DMS53 treated with DMSO at 0.1 percent for 48 hours (cell line): Measurements from ENCODE around the gene ACIN1.
"Not testable (repeated sequence)": the region's sequence is repeated elsewhere in the genome, so short reads cannot be mapped to it uniquely, and the experiment has no call there.

Experiments
- DNase-seq: peaks from one replicate; lab custom pipeline; 2025; ENCODE audit not compliant: unreplicated experiment; lab: John Stamatoyannopoulos, UW

ACIN1 gene

DNA sequence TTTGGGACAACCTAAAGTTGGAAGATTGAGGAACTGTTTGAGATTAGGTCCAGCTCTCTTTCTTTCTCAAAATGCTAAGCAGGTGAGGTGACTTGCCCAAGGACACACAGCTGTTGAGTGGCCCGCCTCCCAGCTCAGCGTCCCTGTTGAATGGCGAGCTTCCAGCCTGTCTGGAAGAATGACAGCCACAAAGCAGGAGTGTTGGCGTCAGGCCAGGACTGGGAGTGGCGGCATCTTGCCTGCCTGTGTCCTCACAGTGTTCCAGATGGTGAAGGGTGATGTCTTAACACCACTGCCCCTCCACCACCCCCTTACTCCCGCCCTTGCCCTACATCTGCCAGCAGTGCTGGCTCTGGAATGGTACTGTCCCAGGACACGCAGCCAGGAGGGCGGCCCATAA lies 28.5 kb upstream of the ACIN1 start:
- no peak for DNase-seq

DNA sequence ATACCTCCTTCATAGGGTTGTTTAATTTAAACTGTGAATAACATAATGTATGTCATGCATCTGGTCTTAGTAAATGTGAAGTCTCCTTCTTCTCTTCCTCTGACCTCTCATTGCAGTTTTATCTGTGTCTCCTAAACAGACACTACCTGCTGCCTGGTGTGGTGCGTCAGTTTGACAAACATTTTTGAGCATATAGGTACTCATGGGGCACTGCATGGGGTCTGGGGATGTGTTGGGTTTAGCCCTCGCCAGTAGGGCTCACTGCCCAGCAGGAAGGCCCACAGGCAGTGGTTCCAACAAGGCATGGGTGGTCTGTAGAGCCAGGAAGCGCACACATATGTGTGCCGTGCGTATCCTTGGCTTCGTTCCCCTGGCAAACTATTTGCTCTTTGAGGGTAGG lies 27.1 kb upstream of the ACIN1 start:
- no peak for DNase-seq

DNA sequence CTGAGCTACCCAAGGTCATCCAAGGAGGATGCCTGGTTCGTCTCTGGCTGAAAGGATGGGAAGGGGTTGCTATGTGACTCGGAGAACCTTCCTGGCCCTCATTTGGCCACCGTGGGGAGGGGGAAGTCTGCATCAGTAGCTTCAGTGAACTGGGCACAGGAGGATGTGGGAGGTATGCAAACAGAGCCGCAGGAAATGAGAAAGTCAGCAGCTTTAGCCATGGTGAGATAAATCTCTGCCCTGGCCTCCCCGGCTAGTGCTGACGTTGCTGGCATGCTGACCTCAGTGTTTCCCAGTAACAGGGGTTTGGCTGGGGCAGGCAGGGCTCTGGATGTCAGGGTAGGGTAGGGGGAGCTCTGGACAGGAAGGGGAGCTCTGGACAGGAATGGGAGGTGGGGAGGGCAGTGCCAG lies 26.4 kb upstream of the ACIN1 start:
- DNase-seq, result no peak

DNA sequence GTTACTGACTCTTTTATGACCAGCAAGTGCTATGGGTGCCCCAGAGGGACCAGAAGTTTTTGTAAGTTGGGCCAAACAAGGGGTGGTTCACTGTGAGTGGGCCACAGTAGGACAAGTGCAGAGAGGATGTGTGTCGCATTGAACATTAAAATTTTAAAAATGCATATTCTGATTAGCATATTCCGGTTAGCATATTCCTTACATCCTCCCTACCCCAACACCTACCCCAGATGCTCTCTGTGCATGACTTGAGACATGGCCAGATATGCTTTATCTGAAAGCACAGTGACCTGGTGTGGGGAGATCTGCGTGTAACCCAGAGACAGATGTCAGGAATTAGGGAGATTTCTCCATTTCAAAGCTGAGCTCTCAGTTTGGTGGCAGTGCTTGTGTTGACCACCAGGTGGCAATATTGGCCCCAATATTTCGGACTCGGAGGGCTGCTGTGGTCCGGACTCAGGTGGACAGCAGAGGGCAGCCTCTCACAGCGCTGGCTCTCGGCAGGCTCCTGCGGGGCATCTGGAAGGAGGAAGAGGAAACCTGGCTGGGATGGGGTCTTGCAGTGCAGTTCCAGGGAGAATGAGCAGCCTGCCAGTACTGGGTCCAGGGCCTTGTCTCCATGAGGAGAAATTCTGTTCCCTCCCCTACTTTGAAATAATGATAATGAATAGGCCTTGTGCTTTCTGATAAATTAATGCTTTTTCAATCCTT lies 25.8 kb upstream of the ACIN1 start:
- peak; percentile 51 for DNase-seq

DNA sequence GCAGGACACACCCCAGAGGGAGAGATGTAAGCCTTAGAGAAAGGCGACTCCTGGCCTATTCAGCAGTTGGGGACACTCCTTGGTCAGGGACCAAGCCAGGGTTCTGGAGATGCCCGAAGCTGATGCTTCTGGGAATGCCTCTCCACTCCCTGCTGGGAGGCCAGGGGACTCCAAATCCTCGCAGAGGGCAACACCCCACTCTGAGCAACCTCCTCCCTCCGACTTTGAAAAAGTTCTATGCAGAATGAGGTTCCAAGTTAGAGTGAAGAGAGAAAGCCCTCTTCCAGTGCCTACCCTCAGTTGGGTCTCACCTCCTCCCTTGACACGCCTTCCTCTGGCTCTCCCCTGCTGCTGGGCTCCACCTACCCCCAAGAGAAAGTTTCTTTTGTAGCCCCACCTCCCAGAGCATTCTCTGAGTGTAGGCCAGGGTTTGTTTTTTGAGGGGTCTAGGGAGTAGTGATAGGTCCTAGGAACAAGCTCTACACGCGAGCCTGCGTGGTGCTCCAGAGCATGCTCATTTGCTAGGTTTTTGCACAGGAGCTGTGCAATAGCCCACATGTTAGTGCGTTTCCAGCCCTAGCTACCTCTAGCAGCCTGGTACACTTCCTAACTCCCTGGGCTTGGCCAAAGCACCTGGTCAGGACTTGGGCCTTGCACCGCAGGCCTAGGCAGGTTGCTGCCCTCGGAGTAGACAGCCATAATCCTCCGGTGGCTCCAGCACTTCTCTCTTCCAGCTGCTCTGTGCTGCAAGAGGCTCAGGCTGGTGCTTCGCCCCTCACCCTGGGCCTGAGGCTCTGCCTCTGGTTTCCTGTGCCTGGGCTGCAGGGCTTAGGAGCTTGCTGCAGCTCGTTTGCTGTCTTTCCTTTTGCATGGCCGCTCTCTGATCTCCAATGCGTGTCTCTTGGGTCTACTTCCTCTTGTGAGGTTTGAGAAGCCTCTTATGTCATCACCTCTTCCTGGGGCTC lies 24.7 kb upstream of the ACIN1 start:
- DNase-seq, result no peak

DNA sequence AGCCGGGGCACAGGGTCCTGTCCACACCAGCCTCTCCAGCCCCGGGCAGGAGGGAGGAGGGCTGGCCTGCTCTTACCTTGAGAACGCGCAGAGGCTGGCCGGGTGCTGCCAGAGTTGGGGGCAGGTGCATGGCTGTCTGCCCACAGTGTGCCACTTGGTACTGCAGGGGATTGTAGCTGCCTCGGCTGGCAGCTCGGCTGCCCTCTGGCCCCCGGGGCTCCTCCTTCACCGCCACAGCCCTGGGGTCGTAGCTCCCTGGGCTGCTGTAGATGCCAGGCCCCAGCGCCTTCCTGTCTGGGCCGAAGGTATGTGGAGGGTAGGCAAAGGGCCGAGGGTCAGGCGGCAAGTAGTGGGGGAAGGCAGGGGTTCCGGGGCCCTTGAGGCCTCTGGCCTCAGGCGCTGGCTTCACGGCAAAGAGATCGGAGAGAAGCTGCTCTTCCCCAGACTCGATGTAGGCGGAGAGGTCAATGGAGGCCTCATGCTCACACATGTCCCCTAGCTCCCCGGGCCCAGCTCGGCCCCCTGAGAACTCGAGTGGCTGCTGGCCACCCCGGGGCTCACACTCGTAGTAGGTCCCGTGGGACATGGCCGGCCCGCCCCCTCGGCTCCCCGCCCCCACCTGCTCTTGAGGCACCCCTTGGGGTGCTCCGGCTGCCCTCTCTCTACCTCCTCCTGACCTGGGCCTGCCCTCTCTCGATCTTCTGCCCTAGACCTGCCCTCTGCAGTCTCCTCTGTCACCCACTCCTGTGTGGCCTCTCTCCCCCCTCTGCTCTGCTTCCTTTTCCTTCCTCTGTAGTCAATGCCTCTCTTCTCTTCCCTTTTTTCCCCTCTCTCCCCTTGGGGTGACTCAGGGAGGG lies 23.8 kb upstream of the ACIN1 start, which contains the start of gene CEBPE:
Gene CEBPE (minus strand): TSS at position 750 of the 857 bp plus-strand sequence. CDS start 164 bp downstream, at position 586.
- no peak for DNase-seq

DNA sequence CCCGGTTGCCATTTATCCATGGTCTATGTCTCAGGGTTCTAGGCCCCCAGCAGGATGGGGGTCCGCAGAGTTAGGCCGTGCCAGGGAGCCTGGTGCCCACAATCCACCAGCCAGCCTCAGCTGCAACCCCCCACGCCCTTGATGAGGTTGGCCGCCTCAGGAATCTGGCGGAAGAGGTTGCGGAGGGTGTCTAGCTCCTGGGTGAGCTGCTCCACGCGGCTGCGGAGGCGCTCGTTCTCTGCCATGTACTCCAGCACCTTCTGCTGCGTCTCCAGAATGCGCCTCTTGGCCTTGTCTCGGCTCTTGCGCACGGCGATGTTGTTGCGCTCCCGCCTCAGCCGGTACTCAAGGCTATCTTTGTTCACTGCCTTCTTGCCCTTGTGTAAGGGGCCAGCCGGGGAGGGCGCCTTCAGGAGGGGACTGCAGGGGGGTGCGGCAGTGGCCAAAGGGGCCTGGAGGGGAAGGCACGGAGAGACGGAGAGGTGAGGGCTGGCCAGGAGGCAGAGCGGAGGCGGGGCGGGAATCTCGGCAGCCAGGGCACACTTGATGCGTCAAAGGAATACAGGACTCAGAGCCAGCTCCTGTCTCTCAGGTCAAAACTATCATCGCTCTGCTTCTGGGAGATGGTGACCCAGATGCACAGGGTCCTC lies 22.6 kb upstream of the ACIN1 start:
- DNase-seq, result no peak

DNA sequence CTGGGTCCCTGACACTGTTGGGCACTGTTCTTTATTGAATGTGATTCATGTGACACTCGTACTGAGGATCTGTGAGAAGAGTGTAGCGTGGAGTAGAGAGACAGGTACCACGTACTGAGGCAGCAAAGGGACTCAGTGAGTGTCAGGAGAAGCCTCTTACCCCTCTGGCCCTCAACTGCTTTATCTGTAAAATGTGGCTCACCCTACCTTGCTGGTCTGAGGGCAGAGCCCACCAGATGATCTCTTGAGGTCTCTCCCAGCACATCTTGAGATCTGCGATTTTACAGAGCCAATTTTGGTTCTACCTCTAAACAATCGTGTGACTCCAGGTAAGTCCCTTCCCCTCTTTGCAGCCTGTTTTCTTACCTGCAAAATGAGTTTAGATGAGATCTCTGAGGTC lies 21.0 kb upstream of the ACIN1 start:
- DNase-seq, result no peak

DNA sequence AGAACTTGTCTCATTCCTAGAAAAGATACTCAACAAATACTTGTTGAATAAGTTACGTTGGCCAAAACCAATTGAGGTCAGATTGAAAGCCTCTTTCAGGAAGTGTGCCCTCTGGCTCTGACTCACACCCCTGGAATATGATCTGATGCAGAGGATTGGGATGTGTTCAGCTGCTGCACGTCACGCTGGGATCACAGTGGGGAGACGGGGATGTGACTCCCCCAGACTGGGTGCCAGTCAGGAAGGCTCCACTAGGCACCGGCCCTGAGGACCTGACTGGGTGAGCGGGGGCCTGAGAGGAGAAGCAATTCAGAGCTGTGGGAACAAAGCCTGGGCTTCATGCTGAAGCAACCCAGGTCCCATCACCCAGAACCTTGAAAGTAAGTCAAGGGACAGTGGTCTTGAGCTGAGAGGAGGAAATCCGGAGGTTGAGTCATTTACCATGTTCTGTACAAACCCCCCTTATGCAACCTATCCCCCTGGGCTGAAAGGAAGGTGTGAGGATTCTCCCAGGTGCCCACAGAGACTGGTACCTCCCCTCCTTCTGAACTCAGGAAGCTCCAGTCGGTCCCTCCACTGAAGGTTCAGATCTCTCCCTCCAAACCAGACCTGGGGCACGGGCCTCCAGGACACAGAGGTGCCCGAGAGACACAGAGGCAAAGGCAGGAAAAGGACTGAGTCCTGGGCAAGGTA lies 20.2 kb upstream of the ACIN1 start:
- DNase-seq, result no peak

DNA sequence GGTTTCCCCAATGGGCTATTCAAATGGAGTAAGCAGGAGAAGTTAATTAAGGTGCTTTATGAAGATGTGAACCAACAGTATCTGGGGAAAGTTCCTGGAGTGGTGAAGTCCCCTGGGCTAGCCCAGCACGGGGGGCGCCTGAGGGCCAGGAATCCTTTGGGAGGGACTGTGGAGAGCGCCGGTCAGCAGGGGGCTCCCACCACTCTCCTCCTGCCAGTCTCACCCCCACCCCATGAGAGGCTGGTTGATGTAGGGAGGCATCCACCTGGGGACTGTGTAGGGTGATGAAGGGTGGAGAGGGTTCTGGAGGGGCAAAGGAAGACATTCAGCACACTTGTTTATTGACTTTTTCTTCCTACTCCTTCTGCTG lies 19.7 kb upstream of the ACIN1 start:
- no peak for DNase-seq

DNA sequence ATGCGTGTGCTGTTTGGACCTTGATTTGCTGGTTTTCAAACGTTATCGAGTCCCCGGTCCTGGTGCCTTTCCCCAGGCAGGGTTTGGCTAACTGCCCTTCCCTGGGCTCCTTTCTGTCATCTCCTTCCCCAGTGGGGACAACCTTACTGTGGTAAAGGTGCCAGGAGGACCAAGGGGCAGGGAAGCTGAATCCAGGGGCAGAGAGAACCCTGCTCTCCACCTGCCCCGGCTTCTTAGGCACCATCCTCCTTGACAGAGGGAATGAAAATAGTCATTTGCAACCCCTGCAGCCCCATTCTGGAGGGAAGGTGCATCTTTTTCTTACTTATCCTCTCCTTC lies 19.2 kb upstream of the ACIN1 start:
- no peak for DNase-seq

DNA sequence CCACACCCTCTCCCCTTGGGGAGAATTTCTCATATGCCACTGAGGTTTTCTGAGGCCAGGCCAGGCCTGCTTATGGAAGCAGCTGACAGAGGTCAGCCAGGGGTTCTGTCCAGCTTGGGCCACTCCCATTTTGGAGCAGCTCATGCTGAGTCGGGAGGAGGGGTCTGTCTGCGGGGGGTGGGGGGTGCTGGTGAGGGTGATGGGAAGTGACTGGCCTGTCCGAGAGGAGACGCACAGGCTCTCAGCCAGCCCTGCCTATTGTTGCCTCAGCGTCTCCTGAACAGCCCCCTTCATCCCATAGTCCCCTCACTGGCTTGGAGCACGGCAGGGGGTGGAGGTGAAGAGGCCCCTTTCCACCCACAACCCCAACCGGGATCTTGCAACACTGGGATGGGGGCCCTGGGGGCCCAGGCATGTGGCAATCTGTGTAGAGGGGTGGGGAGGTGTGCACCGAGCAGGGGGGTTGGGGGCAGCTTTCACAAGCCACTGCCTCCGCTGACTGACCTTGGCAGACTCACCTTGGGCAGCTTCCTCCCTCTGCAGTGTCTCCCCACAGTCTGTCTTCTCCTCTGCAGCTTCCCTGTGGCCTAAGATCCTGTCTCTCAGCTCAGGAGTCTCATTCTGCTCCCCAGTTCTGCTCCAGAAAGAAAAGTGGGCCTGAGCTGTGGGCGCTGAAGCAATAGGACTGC lies 18.6 kb upstream of the ACIN1 start:
- no peak for DNase-seq

DNA sequence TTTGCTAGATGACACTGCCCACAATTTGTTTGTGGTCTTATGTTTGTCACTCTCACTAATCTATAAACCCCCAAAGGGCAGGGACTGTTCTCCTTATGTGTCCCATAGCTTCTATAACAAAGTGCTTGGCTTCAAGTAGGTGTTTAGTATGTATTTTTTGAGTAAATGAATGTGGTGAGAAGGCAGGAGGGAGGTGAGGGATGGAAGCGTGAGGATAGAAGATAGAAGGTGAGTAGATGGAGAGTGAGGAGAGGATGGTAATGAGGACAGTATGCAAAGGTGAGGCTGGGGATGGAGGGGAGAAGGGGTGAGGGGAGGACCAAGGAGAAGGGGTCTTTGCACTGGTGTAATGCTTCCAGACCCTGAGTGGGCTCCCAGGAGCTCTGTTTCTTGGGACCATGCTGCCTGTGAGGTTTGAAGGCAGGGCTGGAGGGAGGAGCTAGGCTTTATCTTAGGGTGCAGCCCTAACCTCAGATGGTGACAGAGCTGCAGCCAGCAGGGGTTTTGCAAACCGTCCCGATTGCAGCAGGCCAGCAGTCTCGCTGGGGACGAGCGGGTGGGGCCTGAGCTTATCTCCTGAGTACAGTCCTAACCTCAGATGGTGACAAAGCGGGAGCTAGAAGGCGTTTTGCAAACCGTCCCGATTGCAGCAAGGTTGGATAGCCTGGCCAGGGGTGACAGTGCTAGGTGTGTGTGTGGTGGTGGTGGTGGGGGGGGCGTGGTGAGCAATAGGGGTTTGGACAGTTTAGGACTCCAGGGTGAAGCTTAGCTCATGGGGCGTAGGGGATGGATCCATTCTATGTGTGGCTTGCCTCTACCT lies 17.6 kb upstream of the ACIN1 start:
- DNase-seq, result no peak

DNA sequence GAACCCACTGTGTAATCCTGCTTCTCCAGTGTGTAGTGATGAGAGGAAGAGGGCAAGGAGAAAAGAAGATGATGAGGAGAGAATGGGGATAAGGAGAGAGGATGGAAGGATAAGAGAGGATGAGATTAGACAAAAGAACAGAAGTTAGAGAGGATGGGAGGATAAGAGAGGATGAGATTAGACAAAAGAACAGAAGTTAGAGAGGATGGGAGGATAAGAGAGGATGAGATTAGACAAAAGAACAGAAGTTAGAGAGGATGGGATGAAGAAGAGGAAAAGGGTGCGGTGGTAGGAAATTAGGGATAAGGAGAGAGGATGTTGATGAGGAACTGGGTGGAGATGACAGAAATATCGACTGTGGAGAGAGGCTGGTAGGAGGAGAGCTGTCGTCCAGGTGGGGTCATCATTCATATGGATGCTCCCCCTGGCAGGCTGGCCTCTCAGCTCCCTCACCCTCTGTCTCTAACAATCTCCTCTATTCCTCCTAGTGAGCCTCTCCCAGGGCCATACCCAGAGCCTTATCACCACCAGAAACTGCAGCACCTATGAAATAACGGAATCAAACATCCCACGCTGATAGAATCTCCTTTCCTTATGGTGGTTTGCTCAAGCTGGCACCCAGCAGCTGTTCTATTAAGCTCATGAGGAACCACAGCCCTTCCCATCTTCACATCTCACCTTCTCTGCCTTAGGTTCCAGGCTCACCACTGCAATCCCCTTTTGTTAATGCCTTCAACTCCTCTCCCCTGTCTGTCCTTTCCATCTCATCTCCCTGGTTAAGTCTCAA lies 15.8 kb upstream of the ACIN1 start:
- DNase-seq, result no peak

DNA sequence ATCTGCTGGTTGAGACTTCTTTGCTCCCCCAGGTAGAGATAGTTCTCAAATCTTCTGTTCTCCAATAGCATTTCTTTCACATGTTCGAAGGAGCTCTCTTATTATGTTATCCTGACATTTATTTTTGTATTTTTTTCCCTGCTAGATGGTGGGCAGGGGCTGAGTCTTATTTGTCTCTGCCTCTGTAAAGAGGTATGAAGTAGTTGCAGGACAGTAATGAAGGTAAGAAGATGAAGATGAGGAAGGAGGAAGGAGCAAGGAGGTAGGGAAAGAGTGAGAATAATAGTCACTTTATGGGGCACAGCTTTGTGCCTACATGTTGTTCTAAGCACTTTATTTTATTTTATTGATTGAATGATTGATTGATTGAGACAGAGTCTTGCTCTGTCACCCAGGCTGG lies 14.8 kb upstream of the ACIN1 start:
- DNase-seq, result no peak

DNA sequence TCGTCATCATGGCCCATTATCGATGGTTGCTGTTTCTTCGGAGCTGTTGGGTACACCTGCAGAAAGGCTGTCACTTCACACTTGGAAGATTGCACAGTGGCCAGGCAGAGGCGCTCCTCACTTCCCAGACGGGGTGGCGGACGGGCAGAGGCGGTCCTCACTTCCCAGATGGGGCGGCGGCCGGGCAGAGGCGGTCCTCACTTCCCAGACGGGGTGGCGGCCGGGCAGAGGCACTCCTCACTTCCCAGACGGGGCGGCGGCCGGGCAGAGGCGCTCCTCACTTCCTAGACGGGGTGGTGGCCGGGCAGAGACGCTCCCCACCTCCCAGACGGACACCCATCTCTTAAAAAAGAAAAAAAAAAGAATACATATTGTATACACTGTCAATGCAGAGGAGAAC lies 13.2 kb upstream of the ACIN1 start:
- not testable (repeated sequence) for DNase-seq

DNA sequence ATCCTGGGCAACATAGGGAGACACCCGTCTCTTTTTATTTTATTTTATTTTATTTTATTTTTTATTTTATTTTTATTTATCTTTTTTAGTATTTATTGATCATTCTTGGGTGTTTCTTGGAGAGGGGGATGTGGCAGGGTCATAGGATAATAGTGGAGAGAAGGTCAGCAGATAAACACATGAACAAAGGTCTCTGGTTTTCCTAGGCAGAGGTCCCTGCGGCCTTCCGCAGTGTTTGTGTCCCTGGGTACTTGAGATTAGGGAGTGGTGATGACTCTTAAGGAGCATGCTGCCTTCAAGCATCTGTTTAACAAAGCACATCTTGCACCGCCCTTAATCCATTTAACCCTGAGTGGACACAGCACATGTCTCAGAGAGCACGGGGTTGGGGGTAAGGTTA lies 12.7 kb upstream of the ACIN1 start:
- DNase-seq, result not testable (repeated sequence)

DNA sequence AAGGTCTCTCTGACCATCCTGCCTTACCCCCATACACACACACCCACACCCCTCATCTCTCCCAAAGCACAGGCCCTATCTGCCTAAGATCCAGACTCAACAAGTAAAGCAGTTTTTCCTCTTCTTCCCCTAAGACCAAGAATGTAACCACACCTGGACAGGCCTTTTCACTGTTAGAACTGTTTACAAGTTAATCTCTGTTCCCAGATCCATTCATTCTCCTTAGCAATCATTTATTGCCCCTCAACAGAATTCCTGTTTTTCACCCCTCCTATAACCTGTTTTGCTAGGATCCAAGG lies 11.8 kb upstream of the ACIN1 start:
- DNase-seq, result no peak
